IMR-90 (cell line): ENCODE data around the gene PPRC1. TPM values are rescaled to one million over a fixed set of nuclear protein-coding genes. Genes with fewer than 3 reads are reported as not detected.

Source experiments
- ATAC-seq: fragments of 200-7000 bp; cut with Tn5 transposase; 2 replicates; pipeline ENCODE4 v1.9.1; 2020; ENCODE audit warnings: low read depth, mild to moderate bottlenecking, moderate library complexity
- BruUV-seq: library from RNA; stranded (reverse); fragments of 400-500 nt; replicated peaks from 2 replicates; lab custom pipeline; 2021; lab: Mats Ljungman, UMichigan
- CTCF ChIA-PET: fragments of 300-600 bp; formaldehyde crosslinking; extraction: SDS; loops from one replicate; lab custom pipeline; 2021; ENCODE audit warnings: antibody characterized with exemption; lab: Yijun Ruan, JAX
- POLR2A ChIA-PET: fragments of 300-600 bp; sonication (Branson Sonifier 250); formaldehyde crosslinking; loops from one replicate; lab custom pipeline; 2022; ENCODE audit warnings: antibody characterized with exemption; ENCODE audit not compliant: unreplicated experiment; lab: Charles Lee
- DNase-seq: peaks from one replicate; pipeline ENCODE4 v3.0.0; 2013
- H2AFZ ChIP-seq: replicated peaks from 2 replicates; pipeline ENCODE3; 2013; ENCODE audit warnings: low read length, mild to moderate bottlenecking; ENCODE audit not compliant: poor library complexity
- H2AK5ac ChIP-seq: 2 replicates; pipeline ENCODE4 v1.6.1; 2013; ENCODE audit warnings: low read depth, low read length, inconsistent platforms
- H2AK9ac ChIP-seq: replicated peaks from 2 replicates; pipeline ENCODE3; 2013; ENCODE audit warnings: mild to moderate bottlenecking, low read depth, low read length, moderate library complexity; ENCODE audit not compliant: poor library complexity
- H2BK120ac ChIP-seq: 2 replicates; pipeline ENCODE4 v1.6.1; 2013; ENCODE audit warnings: low read depth, low read length, inconsistent platforms
- H2BK15ac ChIP-seq: 3 replicates; pipeline ENCODE4 v1.6.1; 2013; ENCODE audit warnings: low read depth, low read length, inconsistent platforms
- H2BK20ac ChIP-seq: 2 replicates; pipeline ENCODE4 v1.6.1; 2013; ENCODE audit warnings: low read depth, mild to moderate bottlenecking, inconsistent platforms, low read length, moderate library complexity
- H2BK5ac ChIP-seq: 2 replicates; pipeline ENCODE4 v1.6.1; 2013; ENCODE audit warnings: mild to moderate bottlenecking, low read depth, low read length, inconsistent platforms; ENCODE audit not compliant: poor library complexity, severe bottlenecking
- H3K14ac ChIP-seq: replicated peaks from 2 replicates; pipeline ENCODE4 v1.6.1; 2013; ENCODE audit warnings: low read depth, low read length, inconsistent platforms
- H3K18ac ChIP-seq: 2 replicates; pipeline ENCODE4 v1.6.1; 2013; ENCODE audit warnings: low read depth, low read length, control low read depth
- H3K23ac ChIP-seq: 2 replicates; pipeline ENCODE4 v1.6.1; 2013; ENCODE audit warnings: low read depth, low read length, inconsistent platforms
- H3K27ac ChIP-seq: 2 replicates; pipeline ENCODE4 v1.5.1; 2013; ENCODE audit warnings: mild to moderate bottlenecking, control low read depth, low read length; ENCODE audit not compliant: insufficient read depth
- H3K27me3 ChIP-seq: 2 replicates; pipeline ENCODE4 v1.6.1; 2013; ENCODE audit warnings: low read length; ENCODE audit not compliant: control insufficient read depth, insufficient read depth
- H3K36me3 ChIP-seq: 2 replicates; pipeline ENCODE4 v1.6.1; 2013; ENCODE audit warnings: low read length, mixed read lengths; ENCODE audit not compliant: control insufficient read depth, insufficient read depth
- H3K4ac ChIP-seq: 2 replicates; pipeline ENCODE4 v1.6.1; 2013; ENCODE audit warnings: low read depth, low read length, inconsistent platforms
- H3K4me1 ChIP-seq: 2 replicates; pipeline ENCODE4 v1.6.1; 2013; ENCODE audit warnings: low read length, mixed read lengths; ENCODE audit not compliant: control insufficient read depth, insufficient read depth
- H3K4me2 ChIP-seq: 2 replicates; pipeline ENCODE4 v1.6.1; 2013; ENCODE audit warnings: low read depth, mild to moderate bottlenecking, control low read depth, low read length, moderate library complexity
- H3K4me3 ChIP-seq: 2 replicates; pipeline ENCODE4 v1.5.1; 2013; ENCODE audit warnings: low read depth, mild to moderate bottlenecking, control low read depth, low read length, moderate library complexity; ENCODE audit not compliant: insufficient read depth
- H3K56ac ChIP-seq: 2 replicates; pipeline ENCODE4 v1.6.1; 2013; ENCODE audit warnings: low read length, inconsistent platforms; ENCODE audit not compliant: insufficient read depth; ENCODE audit errors: extremely low read depth
- H3K79me1 ChIP-seq, 2 experiments: 2 replicates each; pipeline ENCODE4 v1.6.1; 2013; ENCODE audit warnings: low read length in 2 of 2, inconsistent platforms in 1 of 2, low read depth in 1 of 2
- H3K9ac ChIP-seq: 2 replicates; pipeline ENCODE4 v1.6.1; 2013; ENCODE audit warnings: low read depth, low read length, control low read depth
- H3K9me1 ChIP-seq: 2 replicates; pipeline ENCODE4 v1.6.1; 2013; ENCODE audit warnings: low read length, inconsistent platforms; ENCODE audit not compliant: insufficient read depth
- H3K9me3 ChIP-seq: 2 replicates; pipeline ENCODE4 v1.6.1; 2013; ENCODE audit warnings: low read length; ENCODE audit not compliant: control insufficient read depth, insufficient read depth
- H4K20me1 ChIP-seq: 2 replicates; pipeline ENCODE4 v1.6.1; 2013; ENCODE audit warnings: low read length, inconsistent platforms; ENCODE audit not compliant: insufficient read depth
- H4K5ac ChIP-seq: 2 replicates; pipeline ENCODE4 v1.6.1; 2013; ENCODE audit warnings: mild to moderate bottlenecking, low read depth, low read length, control low read depth
- H4K8ac ChIP-seq, 2 experiments: 2 replicates each; pipeline ENCODE4 v1.6.1; 2013; ENCODE audit warnings: low read depth in 2 of 2, low read length in 2 of 2, control low read depth in 1 of 2, inconsistent platforms in 1 of 2
- H4K91ac ChIP-seq: 2 replicates; pipeline ENCODE4 v1.6.1; 2013; ENCODE audit warnings: low read depth, low read length, inconsistent platforms; ENCODE audit not compliant: insufficient read depth
- BHLHE40 ChIP-seq: fragments of 150-350 bp; IDR thresholded peaks from 2 replicates; pipeline ENCODE4 v1.6.1; 2016; ENCODE audit warnings: mild to moderate bottlenecking, low read depth, low read length
- CEBPB ChIP-seq: IDR thresholded peaks from 2 replicates; pipeline ENCODE4 v1.6.1; 2012; ENCODE audit warnings: low read depth, low read length, improper control_type of control experiment
- CHD1 ChIP-seq: IDR thresholded peaks from 2 replicates; pipeline ENCODE4 v1.6.1; 2012; ENCODE audit warnings: low read depth, low read length, improper control_type of control experiment
- FOS ChIP-seq: fragments of 150-350 bp; IDR thresholded peaks from 2 replicates; pipeline ENCODE4 v1.6.1; 2016; ENCODE audit warnings: low read depth, low read length
- MAFK ChIP-seq: IDR thresholded peaks from 2 replicates; pipeline ENCODE4 v1.6.1; 2012; ENCODE audit warnings: low read depth, low read length, improper control_type of control experiment
- MAZ ChIP-seq: IDR thresholded peaks from 2 replicates; pipeline ENCODE4 v1.6.1; 2012; ENCODE audit warnings: low read depth, mild to moderate bottlenecking, low read length, improper control_type of control experiment, moderate library complexity, borderline replicate concordance
- MXI1 ChIP-seq: IDR thresholded peaks from 2 replicates; pipeline ENCODE4 v1.6.1; 2012; ENCODE audit warnings: low read depth, mild to moderate bottlenecking, low read length, moderate library complexity, borderline replicate concordance
- NFE2L2 ChIP-seq: fragments of 150-350 bp; IDR thresholded peaks from 2 replicates; pipeline ENCODE4 v1.6.1; 2016; ENCODE audit warnings: low read depth, mild to moderate bottlenecking, low read length
- POLR2A ChIP-seq: IDR thresholded peaks from 2 replicates; pipeline ENCODE4 v1.6.1; 2012; ENCODE audit warnings: mild to moderate bottlenecking, low read depth, low read length
- RAD21 ChIP-seq: IDR thresholded peaks from 2 replicates; pipeline ENCODE4 v1.6.1; 2012; ENCODE audit warnings: low read length, improper control_type of control experiment
- RCOR1 ChIP-seq: IDR thresholded peaks from 2 replicates; pipeline ENCODE4 v1.6.1; 2012; ENCODE audit warnings: mild to moderate bottlenecking, low read length, improper control_type of control experiment; ENCODE audit not compliant: insufficient replicate concordance
- RFX5 ChIP-seq: IDR thresholded peaks from 2 replicates; pipeline ENCODE4 v1.8.0; 2012; ENCODE audit warnings: low read depth, mild to moderate bottlenecking, low read length, moderate library complexity
- SMC3 ChIP-seq: fragments of 150-350 bp; IDR thresholded peaks from 2 replicates; pipeline ENCODE4 v1.6.1; 2016; ENCODE audit warnings: low read depth, mild to moderate bottlenecking, antibody characterized with exemption, low read length, moderate library complexity
- WGBS, 2 experiments: methylation state at CpG; one replicate each; pipeline versions ENCODE4 v1.1.5 to v1.1.7; 2013; ENCODE audit warnings: missing lambda C conversion rate in 2 of 2; ENCODE audit not compliant: insufficient read length in 1 of 2; ENCODE audit errors: extremely low coverage in 2 of 2; 5-methylcytosine and 5-hydroxymethylcytosine counted together
- dilution Hi-C: fragments of 300-500 bp; cut with HindIII; formaldehyde crosslinking; loops from one replicate; pipeline ENCODE4 v1.14.3; 2018; ENCODE audit warnings: low sequenced_read_pairs; ENCODE audit not compliant: unreplicated experiment
- in situ Hi-C: fragments of 300-500 bp; cut with MboI; formaldehyde crosslinking; loops from 3 replicates; pipeline ENCODE4 v1.14.3; 2019; ENCODE audit warnings: low sequenced_read_pairs, inconsistent platforms, mixed read lengths
- intact Hi-C: fragments of 100-400 bp; cut with micrococcal nuclease; formaldehyde crosslinking; loops from 2 replicates; pipeline ENCODE4 v1.10.0; 2022
- polyA plus RNA-seq, 3 experiments: library from polyadenylated mRNA; depleted of rRNA; stranded (reverse); fragments of >200 nt; gene quantifications; 2 replicates each; pipeline ENCODE4 v1.2.3, GENCODE V29; 2012; ENCODE audit warnings: low replicate concordance in 1 of 3
- total RNA-seq: library from RNA; depleted of rRNA; stranded (reverse); fragments of >200 nt; gene quantifications from 2 replicates; pipeline ENCODE4 v1.2.3, GENCODE V29; 2012
- TF ChIP-seq, protein P1 (sequence below): fragments of 150-350 bp; IDR thresholded peaks from 2 replicates; pipeline ENCODE4 v1.6.1; 2017; ENCODE audit warnings: mild to moderate bottlenecking, antibody characterized with exemption, low read length, low read depth
- TF ChIP-seq, protein P2 (sequence below): fragments of 150-350 bp; IDR thresholded peaks from 2 replicates; pipeline ENCODE4 v1.6.1; 2016; ENCODE audit warnings: low read depth, mild to moderate bottlenecking, low read length, moderate library complexity, borderline replicate concordance
- TF ChIP-seq, protein P3 (sequence below): conservative IDR thresholded peaks from 2 replicates; pipeline ENCODE4 v1.5.1; 2012; ENCODE audit warnings: mild to moderate bottlenecking, low read depth, low read length, improper control_type of control experiment

PPRC1 gene
- total and polyA plus RNA-seq, 2 of the 4 experiments (the other 2 are of a cell fraction): 11.8 to 38.7 TPM

DNA sequence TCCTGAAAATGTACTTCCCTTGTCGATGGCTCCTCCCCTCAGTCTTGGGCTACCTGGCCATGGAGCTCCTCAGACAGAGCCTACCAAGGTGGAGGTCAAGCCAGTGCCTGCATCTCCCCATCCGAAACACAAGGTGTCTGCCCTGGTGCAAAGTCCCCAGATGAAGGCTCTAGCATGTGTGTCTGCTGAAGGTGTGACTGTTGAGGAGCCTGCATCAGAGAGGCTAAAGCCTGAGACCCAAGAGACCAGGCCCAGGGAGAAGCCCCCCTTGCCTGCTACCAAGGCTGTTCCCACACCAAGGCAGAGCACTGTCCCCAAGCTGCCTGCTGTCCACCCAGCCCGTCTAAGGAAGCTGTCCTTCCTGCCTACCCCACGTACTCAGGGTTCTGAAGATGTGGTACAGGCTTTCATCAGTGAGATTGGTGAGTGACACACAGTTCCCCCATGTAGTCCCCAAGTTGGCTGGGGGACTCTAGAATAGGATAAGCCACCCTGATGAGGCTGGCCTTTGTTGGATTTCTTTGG lies 8.8 kb downstream of the PPRC1 start:
- no CpG with 5 or more reads among the region's 4 CpGs for WGBS, 2 experiments
- H4K20me1 ChIP-seq: peaks cover 76% of the 10 kb centered on the region
- H3K4ac ChIP-seq: no peak overlapping the region
- no peaks in the 10 kb centered on the region for H3K27me3 ChIP-seq
- no peak overlapping the region for H3K9ac ChIP-seq
- no peak overlapping the region for H3K56ac ChIP-seq
- peaks cover 1% of the 10 kb centered on the region; the same call in 1 of the 2 replicates for H3K4me1 ChIP-seq
- no peak overlapping the region for H2BK5ac ChIP-seq
- peaks cover 31 to 82% of the 10 kb centered on the region in 2 experiments for H3K79me1 ChIP-seq
- H3K36me3 ChIP-seq: peaks cover 71% of the 10 kb centered on the region
- no peak overlapping the region for H2BK15ac ChIP-seq
- no peak overlapping the region for H2AK5ac ChIP-seq
- H2BK120ac ChIP-seq: no peak overlapping the region
- no peak overlapping the region for H2BK20ac ChIP-seq
- intact Hi-C loops (no loop called here), dilution Hi-C loops (no loop called here), in situ Hi-C loops (no loop called here)
- no peak overlapping the region for H3K4me2 ChIP-seq
- POLR2A ChIA-PET: no interaction called here
- H4K91ac ChIP-seq: no peak overlapping the region
- H3K4me3 ChIP-seq: no peak overlapping the region
- no peak overlapping the region for H2AFZ ChIP-seq
- peak overlapping the region; percentile 55 for H2AK9ac ChIP-seq
- BruUV-seq: no TSS peak
- no peak overlapping the region for H3K18ac ChIP-seq
- H4K5ac ChIP-seq: no peak overlapping the region
- TF ChIP-seq CHD1: no peak
- TF ChIP-seq CEBPB: no peak
- TF ChIP-seq RAD21: no peak
- no peak for TF ChIP-seq BHLHE40
- no peak for TF ChIP-seq RFX5
- TF ChIP-seq, protein P1, sequence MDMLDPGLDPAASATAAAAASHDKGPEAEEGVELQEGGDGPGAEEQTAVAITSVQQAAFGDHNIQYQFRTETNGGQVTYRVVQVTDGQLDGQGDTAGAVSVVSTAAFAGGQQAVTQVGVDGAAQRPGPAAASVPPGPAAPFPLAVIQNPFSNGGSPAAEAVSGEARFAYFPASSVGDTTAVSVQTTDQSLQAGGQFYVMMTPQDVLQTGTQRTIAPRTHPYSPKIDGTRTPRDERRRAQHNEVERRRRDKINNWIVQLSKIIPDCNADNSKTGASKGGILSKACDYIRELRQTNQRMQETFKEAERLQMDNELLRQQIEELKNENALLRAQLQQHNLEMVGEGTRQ: no peak
- no peak for TF ChIP-seq RCOR1
- no peak for TF ChIP-seq MAFK
- TF ChIP-seq POLR2A: no peak
- no peak for TF ChIP-seq MAZ
- no peak for TF ChIP-seq SMC3
- no peak for TF ChIP-seq MXI1
- no peak for TF ChIP-seq FOS
- TF ChIP-seq, protein P2, sequence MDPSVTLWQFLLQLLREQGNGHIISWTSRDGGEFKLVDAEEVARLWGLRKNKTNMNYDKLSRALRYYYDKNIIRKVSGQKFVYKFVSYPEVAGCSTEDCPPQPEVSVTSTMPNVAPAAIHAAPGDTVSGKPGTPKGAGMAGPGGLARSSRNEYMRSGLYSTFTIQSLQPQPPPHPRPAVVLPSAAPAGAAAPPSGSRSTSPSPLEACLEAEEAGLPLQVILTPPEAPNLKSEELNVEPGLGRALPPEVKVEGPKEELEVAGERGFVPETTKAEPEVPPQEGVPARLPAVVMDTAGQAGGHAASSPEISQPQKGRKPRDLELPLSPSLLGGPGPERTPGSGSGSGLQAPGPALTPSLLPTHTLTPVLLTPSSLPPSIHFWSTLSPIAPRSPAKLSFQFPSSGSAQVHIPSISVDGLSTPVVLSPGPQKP: no peak
- TF ChIP-seq, protein P3, sequence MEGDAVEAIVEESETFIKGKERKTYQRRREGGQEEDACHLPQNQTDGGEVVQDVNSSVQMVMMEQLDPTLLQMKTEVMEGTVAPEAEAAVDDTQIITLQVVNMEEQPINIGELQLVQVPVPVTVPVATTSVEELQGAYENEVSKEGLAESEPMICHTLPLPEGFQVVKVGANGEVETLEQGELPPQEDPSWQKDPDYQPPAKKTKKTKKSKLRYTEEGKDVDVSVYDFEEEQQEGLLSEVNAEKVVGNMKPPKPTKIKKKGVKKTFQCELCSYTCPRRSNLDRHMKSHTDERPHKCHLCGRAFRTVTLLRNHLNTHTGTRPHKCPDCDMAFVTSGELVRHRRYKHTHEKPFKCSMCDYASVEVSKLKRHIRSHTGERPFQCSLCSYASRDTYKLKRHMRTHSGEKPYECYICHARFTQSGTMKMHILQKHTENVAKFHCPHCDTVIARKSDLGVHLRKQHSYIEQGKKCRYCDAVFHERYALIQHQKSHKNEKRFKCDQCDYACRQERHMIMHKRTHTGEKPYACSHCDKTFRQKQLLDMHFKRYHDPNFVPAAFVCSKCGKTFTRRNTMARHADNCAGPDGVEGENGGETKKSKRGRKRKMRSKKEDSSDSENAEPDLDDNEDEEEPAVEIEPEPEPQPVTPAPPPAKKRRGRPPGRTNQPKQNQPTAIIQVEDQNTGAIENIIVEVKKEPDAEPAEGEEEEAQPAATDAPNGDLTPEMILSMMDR: no peak
- no peak for TF ChIP-seq NFE2L2
- DNase-seq (no peak), ATAC-seq (no peak)
- H4K8ac ChIP-seq: no peak overlapping the region
- H3K14ac ChIP-seq: no peak overlapping the region
- no peak overlapping the region for H3K23ac ChIP-seq
- H3K9me1 ChIP-seq: peaks cover 37% of the 10 kb centered on the region
- CTCF ChIA-PET: no interaction called here
- H3K27ac ChIP-seq: no peak overlapping the region
- H3K9me3 ChIP-seq: no peaks in the 10 kb centered on the region
